Small intestine (tissue), 7 donors: Measurements from ENCODE around the gene PTBP1. TPM values are rescaled to one million over a fixed set of nuclear protein-coding genes. Genes with fewer than 3 reads are reported as not detected.
"Not testable (repeated sequence)": the region's sequence is repeated elsewhere in the genome, so short reads cannot be mapped to it uniquely, and the experiment has no call there.

Source experiments
- DNase-seq, 2 donors: peaks; one replicate each; pipeline versions ENCODE4 v3.0.0 to v3.0.0-alpha.2; 2013
- FAIRE-seq: peaks from 2 replicates; lab custom pipeline; 2012; peaks lifted over from hg19 to GRCh38; lab: Jason Lieb, UNC
- H3K27ac ChIP-seq, 3 donors: one replicate each; pipeline ENCODE4 v1.5.1; 2013; ENCODE audit warnings: low read length in 2 of 3, mild to moderate bottlenecking in 2 of 3, control low read depth in 1 of 3, inconsistent platforms in 1 of 3, low read depth in 1 of 3, moderate library complexity in 1 of 3
- H3K27me3 ChIP-seq, 3 donors: one replicate each; pipeline ENCODE4 v1.6.1; 2013; ENCODE audit warnings: low read length in 3 of 3, inconsistent platforms in 1 of 3; ENCODE audit not compliant: control insufficient read depth in 3 of 3, insufficient read depth in 3 of 3
- H3K36me3 ChIP-seq, 3 donors: one replicate each; pipeline ENCODE4 v1.6.1; 2013; ENCODE audit warnings: low read length in 3 of 3, inconsistent platforms in 1 of 3, low read depth in 1 of 3, mild to moderate bottlenecking in 1 of 3, moderate library complexity in 1 of 3; ENCODE audit not compliant: control insufficient read depth in 3 of 3, insufficient read depth in 2 of 3
- H3K4me1 ChIP-seq, 3 donors: one replicate each; pipeline ENCODE4 v1.6.1; 2013; ENCODE audit warnings: low read length in 2 of 3, inconsistent platforms in 1 of 3, low read depth in 1 of 3, mild to moderate bottlenecking in 1 of 3, moderate library complexity in 1 of 3; ENCODE audit not compliant: control insufficient read depth in 3 of 3, insufficient read depth in 2 of 3
- H3K4me3 ChIP-seq, 3 donors: one replicate each; pipeline ENCODE4 v1.5.1; 2013; ENCODE audit warnings: low read length in 3 of 3, control low read depth in 1 of 3, inconsistent platforms in 1 of 3, low read depth in 1 of 3, mild to moderate bottlenecking in 1 of 3, moderate library complexity in 1 of 3
- H3K9me3 ChIP-seq, 2 donors: one replicate each; pipeline ENCODE4 v1.6.1; 2013; ENCODE audit warnings: low read depth in 1 of 2, low read length in 1 of 2; ENCODE audit not compliant: control insufficient read depth in 2 of 2, insufficient read depth in 1 of 2
- WGBS, 3 donors: extraction: QIAGEN DNeasy Blood & Tissue Kit; methylation state at CpG; one replicate each; pipeline ENCODE4 v1.1.7; 2013; 5-methylcytosine and 5-hydroxymethylcytosine counted together
- polyA plus RNA-seq, 4 donors: library from polyadenylated mRNA; stranded (reverse) in 3 of 4; unstranded in 1 of 4; fragments of 200-250 nt in 3 of 4; fragments of 120-200 nt in 1 of 4; gene quantifications; one replicate each; pipeline versions ENCODE4 v1.2.1 to v1.2.3, GENCODE V29; 2013
- donor health status: healthy with polysubstance abuse.
- donor health status: control.
- donor health status: control.
- donor health status: Bipolar disorder and iron deficiency.
- donor health status: healthy.

Gene PTBP1
- polyA plus RNA-seq, 4 donors = 109 to 257 (median 140) TPM

DNA sequence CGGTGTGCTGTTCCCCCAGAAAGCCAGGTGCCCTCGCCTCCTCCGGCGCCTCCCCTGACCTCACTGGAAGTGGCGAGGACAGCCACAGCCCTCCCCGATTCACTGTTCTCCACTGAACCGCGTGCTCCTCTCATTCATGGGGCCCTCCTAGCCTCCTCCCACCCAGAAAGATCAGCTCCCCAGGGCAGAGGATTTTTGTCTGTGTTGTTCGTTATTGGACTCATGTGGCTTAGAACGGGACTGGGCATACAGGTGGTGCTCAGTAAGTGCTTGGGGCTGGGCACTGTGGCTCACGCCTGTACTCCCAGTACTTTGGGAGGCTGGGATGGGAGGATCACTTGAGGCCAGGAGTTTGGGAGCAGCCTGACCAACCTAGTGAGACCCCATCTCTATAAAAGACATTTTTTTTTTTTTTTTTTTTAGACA, 47.3 kb downstream of the PTBP1 start:
- H3K4me1 ChIP-seq = peaks cover 0 to 5% (median 0%) of the 10 kb centered on the region in 3 donors
- FAIRE-seq = no peak
- H3K9me3 ChIP-seq = no peaks in the 10 kb centered on the region
- H3K27ac ChIP-seq = no peak overlapping the region
- WGBS, 3 donors = 9 to 40% (median 16%) methylated on average over 10 to 11 of the region's 11 CpGs
- H3K36me3 ChIP-seq = no peaks in the 10 kb centered on the region
- peaks cover 4 to 69% (median 10%) of the 10 kb centered on the region in 3 donors for H3K27me3 ChIP-seq
- DNase-seq = no peak
- no peak overlapping the region for H3K4me3 ChIP-seq

GRCh38 chr19:845707-846521, 48.7 kb downstream of the PTBP1 start:
- no peak overlapping the region for H3K27ac ChIP-seq
- no peak overlapping the region for H3K4me3 ChIP-seq
- 57 to 72% (median 57%) methylated on average over 27 to 37 of the region's 37 CpGs for WGBS, 3 donors
- H3K4me1 ChIP-seq = peaks cover 0 to 5% (median 0%) of the 10 kb centered on the region in 3 donors
- DNase-seq (no peak), FAIRE-seq (no peak)
- no peaks in the 10 kb centered on the region for H3K36me3 ChIP-seq
- H3K27me3 ChIP-seq = peaks cover 4 to 79% (median 10%) of the 10 kb centered on the region in 3 donors
- no peaks in the 10 kb centered on the region for H3K9me3 ChIP-seq

GRCh38 chr19:848386-848921, 51.2 kb downstream of the PTBP1 start:
- no peaks in the 10 kb centered on the region for H3K9me3 ChIP-seq
- WGBS, 3 donors = 30 to 45% (median 33%) methylated on average over 11 to 12 of the region's 12 CpGs
- peak overlapping the region in 1 of 3 donors; percentile 32 for H3K27ac ChIP-seq
- H3K36me3 ChIP-seq = no peaks in the 10 kb centered on the region
- H3K4me3 ChIP-seq = no peak overlapping the region
- DNase-seq (no peak), FAIRE-seq (no peak)
- peaks cover 0 to under 1% (median 0%) of the 10 kb centered on the region in 3 donors for H3K4me1 ChIP-seq
- H3K27me3 ChIP-seq = peaks cover 8 to 84% (median 11%) of the 10 kb centered on the region in 3 donors

- H3K36me3 ChIP-seq, FAIRE-seq, H3K27ac ChIP-seq, H3K9me3 ChIP-seq, H3K4me1 ChIP-seq, H3K4me3 ChIP-seq, DNase-seq: not testable (repeated sequence)
- H3K27me3 ChIP-seq = peaks cover 7 to 78% (median 11%) of the 10 kb centered on the region in 3 donors
- 66 to 78% (median 75%) methylated on average over 8 of the region's 8 CpGs for WGBS, 3 donors
Measured at GRCh38 chr19:849195-849594, 51.9 kb downstream of the PTBP1 start.

- Histone ChIP-seq H3K4me3 (no peak overlapping the region), H3K27me3 (peaks cover 3 to 68% (median 11%) of the 10 kb centered on the region in 3 donors)
- FAIRE-seq = no peak
Measured at GRCh38 chr19:850221-850978, 53.1 kb downstream of the PTBP1 start.

DNA sequence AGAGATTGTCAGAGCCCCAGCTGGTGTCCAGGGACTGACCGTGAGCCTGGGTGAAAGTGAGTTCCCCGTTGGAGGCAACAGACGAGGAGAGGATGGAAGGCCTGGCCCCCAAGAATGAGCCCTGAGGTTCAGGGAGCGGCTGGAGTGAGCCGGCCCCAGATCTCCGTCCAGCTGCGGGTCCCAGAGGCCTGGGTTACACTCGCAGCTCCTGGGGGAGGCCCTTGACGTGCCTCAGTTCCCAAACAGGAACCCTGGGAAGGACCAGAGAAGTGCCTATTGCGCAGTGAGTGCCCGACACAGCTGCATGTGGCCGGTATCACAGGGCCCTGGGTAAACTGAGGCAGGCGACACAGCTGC, 53.7 kb downstream of the PTBP1 start:
- H3K27me3 ChIP-seq = peaks cover 3 to 63% (median 10%) of the 10 kb centered on the region in 3 donors
- no peak overlapping the region for H3K4me3 ChIP-seq
- no peaks in the 10 kb centered on the region for H3K9me3 ChIP-seq
- no peak for DNase-seq
- no peaks in the 10 kb centered on the region for H3K4me1 ChIP-seq
- no peaks in the 10 kb centered on the region for H3K36me3 ChIP-seq
- 30 to 36% (median 34%) methylated on average over 13 of the region's 13 CpGs for WGBS, 3 donors
- H3K27ac ChIP-seq = peak overlapping the region in 2 of 3 donors; percentile 45 to 91
- no peak for FAIRE-seq

More at GRCh38 chr19:850221-850978, 53.1 kb downstream of the PTBP1 start:
- 17 to 22% (median 20%) methylated on average over 21 to 28 of the region's 28 CpGs for WGBS, 3 donors
- Histone ChIP-seq H3K27ac (peak overlapping the region in 2 of 3 donors; percentile 45 to 91), H3K36me3 (no peaks in the 10 kb centered on the region), H3K4me1 (no peaks in the 10 kb centered on the region), H3K9me3 (no peaks in the 10 kb centered on the region)
- DNase-seq = peak; percentile 35 to 59

GRCh38 chr19:852136-853013, 55.1 kb downstream of the PTBP1 start, which contains the start of gene ELANE:
ELANE (plus strand) TSS chr19:852303; CDS start chr19:852329, 26 bp downstream.
- Histone ChIP-seq H3K27ac (peak within 1 kb of the TSS in 1 of 3 donors; percentile 91), H3K4me1 (no peaks in the 10 kb centered on the region), H3K36me3 (no peaks in the 10 kb centered on the region), H3K9me3 (no peaks in the 10 kb centered on the region), H3K4me3 (no peak within 1 kb of the TSS), H3K27me3 (peaks cover 1 to 51% (median 7%) of the 10 kb centered on the region in 3 donors)
- DNase-seq (no peak), FAIRE-seq (no peak)
- 54 to 64% (median 60%) methylated on average over 38 to 55 of the region's 55 CpGs for WGBS, 3 donors
